GM04503 (cell line): Measurements from ENCODE around the gene SNX7.

Source experiments
- DNase-seq: peaks from one replicate; pipeline ENCODE4 v3.0.0-alpha.2; 2012; ENCODE audit warnings: low read depth

SNX7 gene, protein sequence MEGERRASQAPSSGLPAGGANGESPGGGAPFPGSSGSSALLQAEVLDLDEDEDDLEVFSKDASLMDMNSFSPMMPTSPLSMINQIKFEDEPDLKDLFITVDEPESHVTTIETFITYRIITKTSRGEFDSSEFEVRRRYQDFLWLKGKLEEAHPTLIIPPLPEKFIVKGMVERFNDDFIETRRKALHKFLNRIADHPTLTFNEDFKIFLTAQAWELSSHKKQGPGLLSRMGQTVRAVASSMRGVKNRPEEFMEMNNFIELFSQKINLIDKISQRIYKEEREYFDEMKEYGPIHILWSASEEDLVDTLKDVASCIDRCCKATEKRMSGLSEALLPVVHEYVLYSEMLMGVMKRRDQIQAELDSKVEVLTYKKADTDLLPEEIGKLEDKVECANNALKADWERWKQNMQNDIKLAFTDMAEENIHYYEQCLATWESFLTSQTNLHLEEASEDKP

DNA sequence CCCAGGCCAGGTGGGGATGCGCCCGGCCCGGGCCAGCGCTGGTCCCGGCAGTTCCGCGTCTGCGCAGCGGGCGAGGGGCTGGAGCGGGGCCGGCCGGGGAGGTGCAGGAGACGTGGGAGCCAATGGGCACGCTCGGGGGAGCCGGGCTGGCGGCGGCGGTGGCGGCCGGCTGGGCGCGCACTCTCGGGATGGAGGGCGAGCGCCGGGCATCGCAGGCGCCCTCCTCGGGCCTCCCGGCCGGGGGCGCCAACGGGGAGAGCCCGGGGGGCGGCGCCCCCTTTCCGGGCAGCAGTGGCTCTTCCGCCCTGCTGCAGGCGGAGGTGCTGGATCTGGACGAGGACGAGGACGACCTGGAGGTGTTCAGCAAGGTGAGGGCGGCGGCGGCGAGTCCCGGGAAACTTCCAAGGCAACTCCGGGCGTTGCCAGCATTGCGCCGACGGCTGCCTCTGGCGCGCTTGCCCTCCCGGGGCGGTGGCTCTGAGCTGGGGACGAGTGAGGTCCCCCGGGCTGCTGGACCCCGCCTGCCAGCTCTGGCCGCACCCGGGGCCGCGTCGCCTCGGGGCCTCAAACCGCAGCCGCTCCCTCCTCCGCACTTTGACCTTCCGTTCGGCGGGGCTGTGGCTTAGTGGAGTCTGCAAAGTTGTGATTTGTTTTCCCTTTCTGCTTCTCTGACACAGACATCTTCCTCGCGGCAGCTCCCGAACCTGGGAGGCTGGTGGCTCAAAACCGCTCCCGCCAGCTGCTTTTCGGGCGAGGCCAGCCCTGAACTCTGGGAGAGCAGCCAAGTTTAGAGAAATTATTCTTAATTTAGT is at the start of gene SNX7:
TSS of gene SNX7 (plus strand) at position 178 of the 812 bp plus-strand sequence. CDS start at position 189, 11 bp downstream.
- DNase-seq, result no peak

GRCh38 chr1:98637316-98637715 is 24.2 kb upstream of the SNX7 start:
- DNase-seq, result no peak

- no peak for DNase-seq
Measured at GRCh38 chr1:98638185-98638584, 23.3 kb upstream of the SNX7 start.

DNA sequence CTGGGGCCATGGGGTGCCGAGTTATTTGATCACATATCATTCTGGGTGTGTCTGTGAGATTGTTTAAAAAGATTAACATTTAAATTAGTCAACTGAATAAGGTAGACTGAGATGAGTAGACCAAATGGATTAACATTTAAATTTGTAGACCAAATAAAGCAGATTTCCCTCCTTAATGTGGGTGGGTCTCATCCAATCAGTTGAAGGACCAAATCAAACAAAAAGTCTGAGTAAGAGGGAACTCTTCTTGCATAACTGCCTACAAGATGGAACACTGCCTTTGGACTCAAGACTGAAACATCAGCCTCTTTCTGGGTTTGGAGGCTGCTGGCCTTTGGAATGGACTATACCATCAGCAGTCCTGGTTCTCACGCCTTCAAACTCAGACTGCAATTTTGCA is 17.0 kb upstream of the SNX7 start:
- no peak for DNase-seq

DNA sequence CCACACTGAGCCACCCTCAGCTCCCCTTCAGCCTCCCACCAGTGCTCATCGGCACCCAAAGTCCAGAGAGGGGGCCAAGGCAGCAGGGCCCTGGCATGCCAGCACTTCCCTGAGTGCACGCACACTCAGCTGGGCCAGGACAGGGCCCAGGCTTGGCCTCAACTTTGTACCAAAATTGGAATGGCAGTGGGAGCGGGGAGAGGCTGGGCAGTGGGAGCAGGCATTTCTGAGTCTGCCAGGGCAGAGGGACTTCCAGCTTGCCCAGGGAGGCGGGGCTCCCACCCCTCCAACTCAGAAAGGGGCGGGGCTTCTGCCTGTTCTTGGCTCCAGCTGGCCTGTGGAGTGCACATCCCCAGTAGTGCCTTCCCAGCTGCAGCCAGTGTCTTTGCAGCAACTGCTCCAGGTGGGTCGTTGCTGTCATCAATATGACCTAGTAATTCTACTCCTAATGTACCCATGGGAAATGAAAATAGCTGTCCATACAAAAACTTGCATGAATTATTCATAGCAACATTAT is 10.3 kb upstream of the SNX7 start:
- DNase-seq, result no peak

DNA sequence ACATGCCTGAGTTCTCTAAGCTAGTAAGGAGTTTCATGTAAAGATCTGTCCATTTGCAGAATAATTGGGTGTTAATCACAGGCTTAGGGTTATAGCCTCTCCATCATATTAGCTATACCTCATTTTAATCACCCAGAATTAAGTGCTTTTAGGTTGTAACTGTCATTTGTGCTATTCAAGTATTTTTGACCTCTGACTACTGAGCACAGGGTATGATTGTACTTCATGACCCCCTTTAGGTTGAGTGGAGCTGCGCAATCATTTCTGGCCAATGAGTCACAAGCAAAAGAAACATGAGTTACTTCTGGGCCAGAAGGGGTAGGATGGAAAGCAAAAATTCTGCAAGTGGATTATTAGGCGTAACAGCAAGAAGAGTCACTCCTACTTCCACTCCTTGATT is 8.4 kb upstream of the SNX7 start:
- DNase-seq, result no peak

DNA sequence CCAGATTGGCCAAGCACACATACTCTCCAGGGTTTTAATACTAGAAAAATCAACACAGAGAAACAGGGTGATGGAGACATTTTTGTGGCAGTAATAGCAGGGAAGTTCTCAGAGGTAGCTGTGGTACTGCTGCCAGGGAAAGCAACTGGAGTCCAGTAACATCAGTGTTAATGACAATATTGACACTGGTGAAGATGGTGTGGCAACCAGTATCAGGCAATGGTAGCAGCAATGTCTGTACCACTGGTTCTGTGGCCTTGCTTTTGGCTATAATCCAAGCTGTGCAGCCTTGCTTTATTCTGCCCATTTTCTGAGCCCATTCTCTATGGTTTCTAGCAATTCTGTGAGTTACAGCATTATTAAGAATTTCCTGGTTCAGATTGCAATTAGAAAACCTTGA is 1.6 kb upstream of the SNX7 start:
- DNase-seq, result no peak

GRCh38 chr1:98660940-98661543 is 479 bp upstream of the SNX7 start:
- no peak for DNase-seq

DNA sequence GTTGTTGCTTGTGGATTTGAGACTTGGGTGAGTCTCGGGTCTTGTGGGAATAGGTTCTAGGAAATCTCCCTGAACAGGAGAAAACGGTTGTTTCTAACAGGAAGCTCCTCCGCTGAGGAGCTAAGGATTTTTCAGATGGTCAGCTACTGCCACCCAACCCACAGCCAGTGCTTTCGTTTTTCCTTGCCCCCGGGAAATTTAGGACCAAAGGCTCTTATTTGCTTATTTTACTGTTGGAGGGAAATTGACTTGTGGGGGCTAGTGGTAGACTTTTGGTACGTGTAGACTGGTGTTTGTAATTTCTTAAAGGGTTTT is 792 bp downstream of the SNX7 start:
- no peak for DNase-seq

DNA sequence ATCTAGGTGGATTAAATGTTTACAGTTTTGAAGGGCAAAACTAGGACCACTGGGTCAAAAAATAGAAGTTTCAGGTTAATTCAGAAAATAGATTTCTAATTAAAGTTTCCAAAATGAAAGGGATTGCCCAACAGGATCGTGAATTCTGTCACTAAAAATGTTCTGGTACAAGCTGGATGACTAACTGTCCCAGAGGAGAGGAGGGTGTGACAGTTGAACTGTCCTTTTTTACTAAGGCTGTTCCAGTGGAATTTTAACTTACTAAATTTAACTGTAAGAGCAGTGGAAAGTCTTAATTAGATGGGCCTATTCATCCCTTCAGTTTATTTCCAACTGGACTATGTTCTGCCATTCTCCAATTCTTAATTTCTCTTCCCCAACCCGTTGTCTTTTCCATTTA is 7.2 kb downstream of the SNX7 start:
- DNase-seq, result no peak

GRCh38 chr1:98669355-98670296 is 8.1 kb downstream of the SNX7 start:
- DNase-seq, result no peak

- DNase-seq, result no peak
Measured at GRCh38 chr1:98672189-98672588, 10.7 kb downstream of the SNX7 start.

- DNase-seq, result peak; percentile 53
Measured at GRCh38 chr1:98674075-98674781, 12.7 kb downstream of the SNX7 start.

GRCh38 chr1:98675282-98675681 is 13.8 kb downstream of the SNX7 start:
- no peak for DNase-seq

DNA sequence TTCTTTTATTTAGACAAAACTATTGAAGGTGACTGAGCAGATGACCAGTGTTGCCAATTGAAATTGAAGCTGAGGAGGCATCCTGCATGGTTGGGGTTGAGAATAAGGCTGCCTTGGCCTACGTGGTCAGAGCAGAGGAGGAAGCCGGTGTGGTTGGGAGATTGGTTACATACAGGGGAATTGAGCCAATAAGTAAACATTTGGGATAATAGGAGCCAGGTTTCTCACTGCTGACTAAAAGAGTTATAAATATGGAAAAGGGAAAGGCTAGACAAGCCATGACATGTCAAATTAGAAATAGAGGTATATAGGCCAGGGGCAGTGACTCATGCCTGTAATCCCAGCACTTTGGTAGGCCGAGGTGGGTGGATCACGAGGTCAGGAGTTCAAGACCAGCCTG is 15.8 kb downstream of the SNX7 start:
- DNase-seq, result peak; percentile 51

- no peak for DNase-seq
Measured at GRCh38 chr1:98681812-98682211, 20.3 kb downstream of the SNX7 start.

- DNase-seq, result no peak
Measured at GRCh38 chr1:98688110-98688739, 26.7 kb downstream of the SNX7 start.

DNA sequence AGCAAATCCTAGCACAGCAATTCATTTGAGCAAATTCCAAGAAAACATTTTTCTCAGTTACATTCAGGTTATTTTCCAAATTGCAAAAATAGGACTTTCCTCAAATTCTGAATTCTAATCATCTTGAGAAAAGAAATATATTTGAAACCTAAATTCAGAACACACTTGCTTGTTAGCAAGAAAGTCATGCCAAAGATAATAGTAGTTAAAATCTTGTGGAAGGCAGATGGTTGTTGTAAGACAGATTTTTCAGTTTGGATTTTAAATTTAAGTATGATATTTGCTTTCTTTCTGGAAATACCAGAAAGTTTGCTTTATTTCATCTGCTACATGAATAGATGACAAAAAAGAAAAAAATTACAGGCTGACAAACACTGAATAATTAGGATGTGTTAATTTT is 29.1 kb downstream of the SNX7 start:
- DNase-seq, result no peak

DNA sequence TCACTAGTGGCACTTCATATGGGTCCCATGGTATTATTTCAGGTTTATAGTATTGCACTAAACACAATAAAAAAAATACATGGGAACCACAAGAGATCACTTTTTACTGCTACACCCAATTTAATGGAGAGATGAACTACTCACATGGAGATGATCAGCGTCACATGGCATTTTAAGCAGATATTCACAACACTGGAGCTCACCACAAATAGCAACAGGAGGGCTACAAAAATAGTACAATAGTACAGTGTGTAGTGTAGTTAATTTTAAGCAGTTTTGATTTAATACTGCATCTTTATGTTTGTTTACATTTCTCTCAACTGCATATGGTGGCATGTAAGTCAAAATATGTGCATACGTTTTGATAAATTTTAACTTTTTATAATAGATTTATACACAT is 31.0 kb downstream of the SNX7 start:
- DNase-seq, result no peak

DNA sequence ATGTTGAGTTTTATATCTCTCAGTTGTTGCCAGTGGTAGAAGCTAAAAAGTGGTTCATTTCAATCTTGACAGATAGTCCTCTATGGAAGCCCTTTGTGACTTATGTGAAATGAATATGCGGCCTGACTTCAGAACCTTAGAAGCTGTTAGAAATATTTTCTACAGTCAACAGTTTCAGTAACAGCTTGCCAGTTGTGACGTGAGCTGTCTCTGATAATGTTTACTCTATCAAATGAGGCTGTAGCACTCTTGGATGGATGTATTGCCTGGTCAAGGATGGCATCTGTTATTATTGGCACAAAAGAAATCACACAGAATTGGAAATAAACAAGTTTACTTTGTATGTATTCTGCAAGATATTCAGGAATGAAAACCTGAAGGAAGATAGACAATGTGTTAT is 31.9 kb downstream of the SNX7 start:
- DNase-seq, result no peak

DNA sequence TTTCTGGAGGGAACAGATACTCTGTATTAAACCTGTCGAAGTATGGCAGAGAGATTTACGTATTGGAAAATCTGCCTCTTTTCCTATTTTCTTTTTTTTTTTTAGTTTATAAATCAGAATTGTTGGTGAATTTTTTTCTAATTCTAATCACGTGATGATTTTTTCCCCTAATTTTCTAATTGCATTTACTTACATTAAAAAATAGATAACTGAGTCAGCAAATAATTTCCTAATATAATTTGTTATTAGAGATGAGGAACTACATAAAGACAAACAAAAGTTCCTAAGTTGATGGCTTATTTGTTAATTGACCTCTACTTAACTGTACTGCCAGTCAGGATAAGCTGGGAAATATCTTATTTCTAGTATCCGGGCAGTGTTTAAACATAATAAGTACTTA is 34.6 kb downstream of the SNX7 start:
- DNase-seq, result no peak
